ENCODE results near the gene KIRREL1. TPM values are rescaled to one million over a fixed set of nuclear protein-coding genes. Genes with fewer than 3 reads are reported as not detected.

KIRREL1 gene
- total RNA-seq, 1 donor from 2014 or later = 166 TPM

DNA sequence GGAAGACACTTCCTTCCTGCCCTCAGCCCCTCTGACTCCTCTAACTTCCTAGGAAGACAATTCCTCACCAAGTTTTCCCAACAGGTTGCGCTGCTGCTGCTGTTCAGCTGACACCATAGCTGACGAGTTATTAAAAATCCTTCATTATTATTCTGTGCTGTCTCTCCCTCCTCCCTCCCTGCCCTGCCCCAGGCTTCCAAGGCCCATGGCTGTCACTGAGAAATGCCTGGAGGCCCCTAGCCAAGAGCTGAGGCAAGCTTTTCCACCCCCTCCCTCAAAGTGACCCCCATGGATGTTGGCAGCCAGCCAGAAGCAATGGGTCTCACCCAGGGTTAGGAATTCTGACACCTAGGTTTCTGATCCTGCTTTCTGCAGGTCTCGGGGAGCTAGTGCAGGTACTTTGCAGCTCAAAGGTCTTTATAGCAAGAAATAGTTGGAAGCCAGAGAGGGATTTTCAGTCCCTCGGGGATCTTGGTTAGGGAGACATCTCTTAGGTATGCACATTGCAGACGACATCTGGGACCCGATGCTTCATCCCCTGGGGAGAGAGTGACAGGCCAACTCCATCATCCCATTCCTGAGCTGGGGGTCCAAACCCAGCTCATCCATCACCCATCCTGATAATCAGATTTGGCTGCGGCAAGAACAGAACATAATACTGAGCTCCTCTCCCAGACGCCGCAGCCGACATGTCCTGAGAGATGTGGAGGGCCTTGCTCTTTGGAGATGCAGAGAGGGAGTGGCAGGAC is 65.0 kb downstream of the KIRREL1 start:
- H3K4me3 Mint-ChIP-seq (ENCODE audit: unreplicated experiment) = no peak overlapping the region
- H3K9me3 Mint-ChIP-seq (ENCODE audit: low read depth) = no peaks in the 10 kb centered on the region
- H3K4me1 Mint-ChIP-seq (ENCODE audit: low read depth) = peaks cover 57% of the 10 kb centered on the region
- H3K27ac Mint-ChIP-seq (ENCODE audit: unreplicated experiment) = peak overlapping the region; percentile 66
- peaks cover 7% of the 10 kb centered on the region for H3K36me3 Mint-ChIP-seq (ENCODE audit: low read depth)
- TF ChIP-seq, protein P1, sequence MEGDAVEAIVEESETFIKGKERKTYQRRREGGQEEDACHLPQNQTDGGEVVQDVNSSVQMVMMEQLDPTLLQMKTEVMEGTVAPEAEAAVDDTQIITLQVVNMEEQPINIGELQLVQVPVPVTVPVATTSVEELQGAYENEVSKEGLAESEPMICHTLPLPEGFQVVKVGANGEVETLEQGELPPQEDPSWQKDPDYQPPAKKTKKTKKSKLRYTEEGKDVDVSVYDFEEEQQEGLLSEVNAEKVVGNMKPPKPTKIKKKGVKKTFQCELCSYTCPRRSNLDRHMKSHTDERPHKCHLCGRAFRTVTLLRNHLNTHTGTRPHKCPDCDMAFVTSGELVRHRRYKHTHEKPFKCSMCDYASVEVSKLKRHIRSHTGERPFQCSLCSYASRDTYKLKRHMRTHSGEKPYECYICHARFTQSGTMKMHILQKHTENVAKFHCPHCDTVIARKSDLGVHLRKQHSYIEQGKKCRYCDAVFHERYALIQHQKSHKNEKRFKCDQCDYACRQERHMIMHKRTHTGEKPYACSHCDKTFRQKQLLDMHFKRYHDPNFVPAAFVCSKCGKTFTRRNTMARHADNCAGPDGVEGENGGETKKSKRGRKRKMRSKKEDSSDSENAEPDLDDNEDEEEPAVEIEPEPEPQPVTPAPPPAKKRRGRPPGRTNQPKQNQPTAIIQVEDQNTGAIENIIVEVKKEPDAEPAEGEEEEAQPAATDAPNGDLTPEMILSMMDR (IDR thresholded peaks at IDR 0.05) = no peak
- no peaks in the 10 kb centered on the region for H3K27me3 Mint-ChIP-seq (ENCODE audit: low read depth)
- DNase-seq (ENCODE audit: low spot score) = no peak

DNA sequence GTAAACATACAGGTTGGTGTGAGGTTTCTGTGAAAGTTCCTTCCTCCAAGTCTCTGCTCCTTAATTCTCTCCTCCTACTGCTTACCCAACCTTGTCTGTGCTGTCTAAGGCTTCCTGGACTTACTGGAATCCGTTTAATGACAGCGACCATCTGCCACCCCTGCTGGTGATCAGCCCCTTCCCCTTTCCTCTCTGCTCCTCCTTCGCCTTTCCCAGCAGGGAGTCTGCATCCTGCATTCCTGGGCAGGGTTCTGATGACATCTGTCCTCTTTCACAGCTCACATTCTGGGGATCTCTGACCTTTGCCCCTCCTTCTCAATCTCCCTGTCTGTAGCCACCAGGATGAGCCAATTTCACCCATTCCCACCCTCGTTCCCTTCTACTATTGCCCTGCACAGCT is 66.5 kb downstream of the KIRREL1 start:
- H3K4me1 Mint-ChIP-seq (ENCODE audit: low read depth) = peaks cover 44% of the 10 kb centered on the region
- no peak for DNase-seq (ENCODE audit: low spot score)
- no peak overlapping the region for H3K4me3 Mint-ChIP-seq (ENCODE audit: unreplicated experiment)
- no peaks in the 10 kb centered on the region for H3K27me3 Mint-ChIP-seq (ENCODE audit: low read depth)
- TF ChIP-seq, protein P1 (IDR thresholded peaks at IDR 0.05) = no peak
- peak overlapping the region; percentile 42 for H3K27ac Mint-ChIP-seq (ENCODE audit: unreplicated experiment)
- peaks cover 5% of the 10 kb centered on the region for H3K36me3 Mint-ChIP-seq (ENCODE audit: low read depth)
- H3K9me3 Mint-ChIP-seq (ENCODE audit: low read depth) = no peaks in the 10 kb centered on the region

DNA sequence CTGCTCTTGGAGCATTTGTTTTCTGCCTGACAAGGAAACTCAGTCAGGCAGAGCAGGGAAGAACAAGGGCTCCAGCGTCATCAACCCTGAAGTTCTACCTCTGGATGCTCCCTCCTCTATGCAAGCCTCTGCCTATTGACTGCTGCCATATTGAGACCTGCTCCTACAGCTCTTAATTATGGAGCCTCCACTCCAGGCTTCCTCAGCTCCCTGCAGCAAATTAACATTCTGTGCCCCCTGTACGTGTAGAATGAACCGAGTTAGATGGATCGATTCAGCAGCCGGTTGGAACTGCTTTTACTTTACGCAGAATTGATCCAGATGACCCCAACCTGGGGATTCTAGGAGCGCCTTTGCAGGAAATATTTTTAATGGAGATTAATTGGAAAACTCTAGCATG is 68.7 kb downstream of the KIRREL1 start:
- TF ChIP-seq, protein P1 (IDR thresholded peaks at IDR 0.05) = no peak
- H3K27me3 Mint-ChIP-seq (ENCODE audit: low read depth) = no peaks in the 10 kb centered on the region
- H3K9me3 Mint-ChIP-seq (ENCODE audit: low read depth) = no peaks in the 10 kb centered on the region
- H3K36me3 Mint-ChIP-seq (ENCODE audit: low read depth) = peaks cover 8% of the 10 kb centered on the region
- no peak overlapping the region for H3K4me3 Mint-ChIP-seq (ENCODE audit: unreplicated experiment)
- DNase-seq (ENCODE audit: low spot score) = no peak
- peaks cover 55% of the 10 kb centered on the region for H3K4me1 Mint-ChIP-seq (ENCODE audit: low read depth)
- H3K27ac Mint-ChIP-seq (ENCODE audit: unreplicated experiment) = no peak overlapping the region

DNA sequence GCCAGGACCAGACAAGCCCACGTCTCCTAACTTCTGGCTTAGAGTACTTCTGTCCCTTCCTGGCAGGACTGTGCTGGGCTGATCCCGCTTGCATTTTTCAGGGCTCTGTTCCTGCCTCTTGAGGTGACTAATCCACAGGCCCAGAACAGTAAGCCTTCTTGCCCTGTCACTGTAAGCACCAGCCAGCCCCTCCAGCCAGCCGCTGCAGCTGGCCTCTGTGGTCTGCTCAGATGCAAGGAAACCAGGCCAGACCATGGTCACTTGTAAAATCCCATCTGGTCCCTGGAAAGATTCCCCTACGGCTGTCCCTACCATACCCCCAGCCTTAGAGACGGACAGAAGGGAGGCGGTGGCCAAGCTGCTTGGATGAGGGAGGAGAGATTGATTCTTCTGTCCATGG is 74.2 kb downstream of the KIRREL1 start:
- Mint-ChIP-seq H3K9me3 (ENCODE audit: low read depth) (no peaks in the 10 kb centered on the region), H3K36me3 (ENCODE audit: low read depth) (peaks cover 18% of the 10 kb centered on the region), H3K4me3 (ENCODE audit: unreplicated experiment) (no peak overlapping the region), H3K27me3 (ENCODE audit: low read depth) (no peaks in the 10 kb centered on the region), H3K4me1 (ENCODE audit: low read depth) (peaks cover 75% of the 10 kb centered on the region), H3K27ac (ENCODE audit: unreplicated experiment) (peak overlapping the region; percentile 67)
- TF ChIP-seq, protein P1 (IDR thresholded peaks at IDR 0.05) = no peak
- no peak for DNase-seq (ENCODE audit: low spot score)

DNA sequence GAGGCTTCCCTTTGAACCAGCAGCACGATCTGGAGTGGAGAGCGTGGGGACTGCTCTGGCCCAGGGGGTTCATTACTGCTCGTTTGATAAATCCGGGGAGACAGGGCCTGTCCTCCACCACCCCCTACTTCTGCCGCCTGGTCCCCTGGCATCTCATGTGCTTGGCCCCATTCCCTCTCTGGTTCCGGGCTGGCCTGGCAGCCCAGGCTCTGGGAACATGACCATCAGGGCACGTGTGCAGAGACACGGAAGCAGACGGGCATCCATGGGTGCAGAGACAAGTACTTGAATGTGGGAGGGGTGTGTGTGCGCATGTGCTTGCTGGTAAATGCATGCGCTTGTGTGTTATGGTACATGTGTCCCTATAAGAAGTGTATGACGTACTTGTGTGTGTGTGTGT is 75.5 kb downstream of the KIRREL1 start:
- Mint-ChIP-seq H3K4me3 (ENCODE audit: unreplicated experiment) (no peak overlapping the region), H3K27ac (ENCODE audit: unreplicated experiment) (peak overlapping the region; percentile 69), H3K36me3 (ENCODE audit: low read depth) (peaks cover 17% of the 10 kb centered on the region), H3K4me1 (ENCODE audit: low read depth) (peaks cover 87% of the 10 kb centered on the region), H3K9me3 (ENCODE audit: low read depth) (no peaks in the 10 kb centered on the region), H3K27me3 (ENCODE audit: low read depth) (no peaks in the 10 kb centered on the region)
- TF ChIP-seq, protein P1 (IDR thresholded peaks at IDR 0.05) = no peak
- no peak for DNase-seq (ENCODE audit: low spot score)
